SK-N-MC (cell line): ENCODE data around the gene SRRM5.

Experiments used
- EZH2 ChIP-seq: fragments of 200-600 bp; sonication (generic); IDR thresholded peaks from one replicate; pipeline ENCODE4 v1.6.1; 2017; ENCODE audit warnings: antibody characterized with exemption
- FOXP2 ChIP-seq: optimal IDR thresholded peaks from 2 replicates; pipeline ENCODE3; 2011; ENCODE audit warnings: mild to moderate bottlenecking, moderate library complexity; ENCODE audit not compliant: insufficient read depth; ENCODE audit errors: extremely low read length, control extremely low read depth
- POLR2AphosphoS5 ChIP-seq: IDR thresholded peaks from 2 replicates; pipeline ENCODE4 v1.6.1; 2012; ENCODE audit warnings: mild to moderate bottlenecking, low read depth, low read length, borderline replicate concordance

DNA sequence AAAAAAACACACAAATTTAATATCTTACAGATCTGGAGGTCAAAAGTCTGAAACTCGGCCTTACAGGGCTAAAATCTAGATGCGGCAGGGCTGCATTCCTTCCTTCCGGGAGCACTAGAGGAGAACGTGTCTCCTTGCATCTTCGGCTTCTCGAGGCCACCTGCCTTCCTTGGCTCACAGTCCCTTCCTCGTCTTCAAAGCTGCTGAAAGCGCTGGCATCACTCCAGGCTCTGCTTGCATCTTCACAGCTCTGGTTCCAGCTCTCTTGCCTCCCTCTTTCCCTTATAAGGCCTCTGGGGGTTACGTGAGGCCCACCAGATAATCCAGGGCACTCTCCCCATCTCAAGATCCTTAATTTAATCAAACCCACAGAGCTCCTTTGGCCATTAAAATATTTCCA, 47.1 kb upstream of the SRRM5 start:
- TF ChIP-seq POLR2AphosphoS5, result no peak
- TF ChIP-seq EZH2, result no peak
- TF ChIP-seq FOXP2, result no peak
